Tibial nerve (tissue), 3 donors: Measurements from ENCODE around the gene GUCY1A1.

ENCODE experiments used
- CTCF ChIP-seq, 5 experiments: fragments of 200-600 bp in 3 of 5; fragments of 450-650 bp in 2 of 5; sonication (generic) in 3 of 5; IDR thresholded peaks; one replicate each; pipeline ENCODE4 v1.5.1; 2016 to 2019; ENCODE audit warnings: antibody characterized with exemption in 5 of 5, mild to moderate bottlenecking in 3 of 5, moderate library complexity in 2 of 5
- POLR2A ChIP-seq, 2 donors: fragments of 450-650 bp; IDR thresholded peaks; one replicate each; pipeline ENCODE4 v1.6.1; 2017; ENCODE audit warnings: antibody characterized with exemption in 2 of 2, mild to moderate bottlenecking in 2 of 2, moderate library complexity in 2 of 2

- TF ChIP-seq CTCF (IDR thresholded peaks at IDR 0.05) (no peak), POLR2A (IDR thresholded peaks at IDR 0.05) (no peak)
These were observed 27.6 kb downstream of the GUCY1A1 start for GRCh38 chr4:155694100-155694785.
